ENCODE data around the gene CDON.

Gene CDON

GRCh38 chr11:126061707-126062678 is 673 bp downstream of the CDON start:
- Histone ChIP-seq H3K36me3 (ENCODE audit: control insufficient read depth in 5 of 5, insufficient read depth in 5 of 5, low read length in 5 of 5) (no peaks in the 10 kb centered on the region), H3K9ac (ENCODE audit: low read length in 5 of 5) (peak overlapping the region in 4 of 5 donors; percentile 23 to 68 (median 42)), H3K27me3 (ENCODE audit: control insufficient read depth in 5 of 5, insufficient read depth in 4 of 5, low read length in 5 of 5) (peaks cover 0 to 6% (median 0%) of the 10 kb centered on the region in 5 donors), H3K4me1 (ENCODE audit: control insufficient read depth in 5 of 5, insufficient read depth in 5 of 5, low read length in 5 of 5) (peaks cover 0 to 27% (median 15%) of the 10 kb centered on the region in 5 donors), H3K9me3 (ENCODE audit: control insufficient read depth in 5 of 5, low read length in 5 of 5) (no peaks in the 10 kb centered on the region), H3K27ac (ENCODE audit: low read depth, low read length) (peak overlapping the region; percentile 2), H3K4me3 (ENCODE audit: low read depth in 1 of 5, low read length in 5 of 5) (peak overlapping the region; percentile 64 to 87 (median 77))

- H3K9ac ChIP-seq (ENCODE audit: low read length in 5 of 5), result no peak overlapping the region
- H3K4me1 ChIP-seq (ENCODE audit: control insufficient read depth in 5 of 5, insufficient read depth in 5 of 5, low read length in 5 of 5), result peaks cover 0 to 27% (median 15%) of the 10 kb centered on the region in 5 donors
- H3K36me3 ChIP-seq (ENCODE audit: control insufficient read depth in 5 of 5, insufficient read depth in 5 of 5, low read length in 5 of 5), result no peaks in the 10 kb centered on the region
- peak overlapping the region; percentile 2 for H3K27ac ChIP-seq (ENCODE audit: low read depth, low read length)
- peaks cover 0 to 6% (median 0%) of the 10 kb centered on the region in 5 donors for H3K27me3 ChIP-seq (ENCODE audit: control insufficient read depth in 5 of 5, insufficient read depth in 4 of 5, low read length in 5 of 5)
- no peaks in the 10 kb centered on the region for H3K9me3 ChIP-seq (ENCODE audit: control insufficient read depth in 5 of 5, low read length in 5 of 5)
- H3K4me3 ChIP-seq (ENCODE audit: low read depth in 1 of 5, low read length in 5 of 5), result peak overlapping the region in 3 of 5 donors; percentile 1 to 71 (median 18)
Observed at GRCh38 chr11:126060757-126061171, 1.9 kb downstream of the CDON start.

GRCh38 chr11:126059238-126059781 is 3.4 kb downstream of the CDON start:
- Histone ChIP-seq H3K9me3 (ENCODE audit: control insufficient read depth in 5 of 5, low read length in 5 of 5) (no peaks in the 10 kb centered on the region), H3K36me3 (ENCODE audit: control insufficient read depth in 5 of 5, insufficient read depth in 5 of 5, low read length in 5 of 5) (no peaks in the 10 kb centered on the region), H3K27me3 (ENCODE audit: control insufficient read depth in 5 of 5, insufficient read depth in 4 of 5, low read length in 5 of 5) (peaks cover 0 to 6% (median 3%) of the 10 kb centered on the region in 5 donors), H3K4me1 (ENCODE audit: control insufficient read depth in 5 of 5, insufficient read depth in 5 of 5, low read length in 5 of 5) (peaks cover 0 to 27% (median 15%) of the 10 kb centered on the region in 5 donors), H3K4me3 (ENCODE audit: low read depth in 1 of 5, low read length in 5 of 5) (peak overlapping the region in 3 of 5 donors; percentile 48 to 68 (median 61)), H3K27ac (ENCODE audit: low read depth, low read length) (no peak overlapping the region), H3K9ac (ENCODE audit: low read length in 5 of 5) (peak overlapping the region in 1 of 5 donors; percentile 22)

GRCh38 chr11:126058105-126058874 is 4.4 kb downstream of the CDON start:
- Histone ChIP-seq H3K9me3 (ENCODE audit: control insufficient read depth in 5 of 5, low read length in 5 of 5) (no peaks in the 10 kb centered on the region), H3K4me1 (ENCODE audit: control insufficient read depth in 5 of 5, insufficient read depth in 5 of 5, low read length in 5 of 5) (peaks cover 0 to 24% (median 15%) of the 10 kb centered on the region in 5 donors), H3K9ac (ENCODE audit: low read length in 5 of 5) (peak overlapping the region in 1 of 5 donors; percentile 19), H3K36me3 (ENCODE audit: control insufficient read depth in 5 of 5, insufficient read depth in 5 of 5, low read length in 5 of 5) (no peaks in the 10 kb centered on the region), H3K27ac (ENCODE audit: low read depth, low read length) (peak overlapping the region; percentile 18), H3K27me3 (ENCODE audit: control insufficient read depth in 5 of 5, insufficient read depth in 4 of 5, low read length in 5 of 5) (peaks cover 0 to 6% (median 3%) of the 10 kb centered on the region in 5 donors), H3K4me3 (ENCODE audit: low read depth in 1 of 5, low read length in 5 of 5) (peak overlapping the region; percentile 16 to 68 (median 48))

GRCh38 chr11:126054882-126055281 is 7.8 kb downstream of the CDON start:
- Histone ChIP-seq H3K36me3 (ENCODE audit: control insufficient read depth in 5 of 5, insufficient read depth in 5 of 5, low read length in 5 of 5) (no peaks in the 10 kb centered on the region), H3K27me3 (ENCODE audit: control insufficient read depth in 5 of 5, insufficient read depth in 4 of 5, low read length in 5 of 5) (peaks cover 0 to 6% (median 3%) of the 10 kb centered on the region in 5 donors), H3K9ac (ENCODE audit: low read length in 5 of 5) (no peak overlapping the region), H3K9me3 (ENCODE audit: control insufficient read depth in 5 of 5, low read length in 5 of 5) (no peaks in the 10 kb centered on the region), H3K27ac (ENCODE audit: low read depth, low read length) (no peak overlapping the region), H3K4me3 (ENCODE audit: low read depth in 1 of 5, low read length in 5 of 5) (no peak overlapping the region), H3K4me1 (ENCODE audit: control insufficient read depth in 5 of 5, insufficient read depth in 5 of 5, low read length in 5 of 5) (peaks cover 0 to 14% (median 2%) of the 10 kb centered on the region in 5 donors)

GRCh38 chr11:126054408-126054807 is 8.3 kb downstream of the CDON start:
- Histone ChIP-seq H3K27ac (ENCODE audit: low read depth, low read length) (no peak overlapping the region), H3K4me1 (ENCODE audit: control insufficient read depth in 5 of 5, insufficient read depth in 5 of 5, low read length in 5 of 5) (peaks cover 0 to 16% (median 2%) of the 10 kb centered on the region in 5 donors)

GRCh38 chr11:126053415-126054286 is 9.0 kb downstream of the CDON start:
- H3K9ac ChIP-seq (ENCODE audit: low read length in 5 of 5), result no peak overlapping the region
- no peaks in the 10 kb centered on the region for H3K36me3 ChIP-seq (ENCODE audit: control insufficient read depth in 5 of 5, insufficient read depth in 5 of 5, low read length in 5 of 5)
- H3K4me1 ChIP-seq (ENCODE audit: control insufficient read depth in 5 of 5, insufficient read depth in 5 of 5, low read length in 5 of 5), result peaks cover 0 to 19% (median 2%) of the 10 kb centered on the region in 5 donors
- H3K4me3 ChIP-seq (ENCODE audit: low read depth in 1 of 5, low read length in 5 of 5), result no peak overlapping the region
- H3K27ac ChIP-seq (ENCODE audit: low read depth, low read length), result no peak overlapping the region
- H3K9me3 ChIP-seq (ENCODE audit: control insufficient read depth in 5 of 5, low read length in 5 of 5), result no peaks in the 10 kb centered on the region
- H3K27me3 ChIP-seq (ENCODE audit: control insufficient read depth in 5 of 5, insufficient read depth in 4 of 5, low read length in 5 of 5), result peaks cover 0 to 6% (median 3%) of the 10 kb centered on the region in 5 donors

More at GRCh38 chr11:126054408-126054807, 8.3 kb downstream of the CDON start:
- Histone ChIP-seq H3K9me3 (ENCODE audit: control insufficient read depth in 5 of 5, low read length in 5 of 5) (no peaks in the 10 kb centered on the region), H3K4me3 (ENCODE audit: low read depth in 1 of 5, low read length in 5 of 5) (no peak overlapping the region), H3K9ac (ENCODE audit: low read length in 5 of 5) (no peak overlapping the region), H3K27me3 (ENCODE audit: control insufficient read depth in 5 of 5, insufficient read depth in 4 of 5, low read length in 5 of 5) (peaks cover 0 to 6% (median 3%) of the 10 kb centered on the region in 5 donors), H3K36me3 (ENCODE audit: control insufficient read depth in 5 of 5, insufficient read depth in 5 of 5, low read length in 5 of 5) (no peaks in the 10 kb centered on the region)

GRCh38 chr11:126051117-126051516 is 11.5 kb downstream of the CDON start:
- H3K27ac ChIP-seq (ENCODE audit: low read depth, low read length), result no peak overlapping the region
- H3K4me1 ChIP-seq (ENCODE audit: control insufficient read depth in 5 of 5, insufficient read depth in 5 of 5, low read length in 5 of 5), result peaks cover 0 to 24% (median 5%) of the 10 kb centered on the region in 5 donors
- no peak overlapping the region for H3K4me3 ChIP-seq (ENCODE audit: low read depth in 1 of 5, low read length in 5 of 5)
- no peak overlapping the region for H3K9ac ChIP-seq (ENCODE audit: low read length in 5 of 5)
- no peaks in the 10 kb centered on the region for H3K9me3 ChIP-seq (ENCODE audit: control insufficient read depth in 5 of 5, low read length in 5 of 5)
- no peaks in the 10 kb centered on the region for H3K36me3 ChIP-seq (ENCODE audit: control insufficient read depth in 5 of 5, insufficient read depth in 5 of 5, low read length in 5 of 5)
- peaks cover 0 to 3% (median 0%) of the 10 kb centered on the region in 5 donors for H3K27me3 ChIP-seq (ENCODE audit: control insufficient read depth in 5 of 5, insufficient read depth in 4 of 5, low read length in 5 of 5)

GRCh38 chr11:126049159-126049558 is 13.5 kb downstream of the CDON start:
- Histone ChIP-seq H3K4me3 (ENCODE audit: low read depth in 1 of 5, low read length in 5 of 5) (no peak overlapping the region), H3K9me3 (ENCODE audit: control insufficient read depth in 5 of 5, low read length in 5 of 5) (no peaks in the 10 kb centered on the region), H3K27ac (ENCODE audit: low read depth, low read length) (no peak overlapping the region), H3K4me1 (ENCODE audit: control insufficient read depth in 5 of 5, insufficient read depth in 5 of 5, low read length in 5 of 5) (peaks cover 0 to 24% (median 5%) of the 10 kb centered on the region in 5 donors), H3K27me3 (ENCODE audit: control insufficient read depth in 5 of 5, insufficient read depth in 4 of 5, low read length in 5 of 5) (no peaks in the 10 kb centered on the region), H3K36me3 (ENCODE audit: control insufficient read depth in 5 of 5, insufficient read depth in 5 of 5, low read length in 5 of 5) (no peaks in the 10 kb centered on the region), H3K9ac (ENCODE audit: low read length in 5 of 5) (no peak overlapping the region)
